ENCODE measurements around the gene IL18R1. TPM values are rescaled to one million over a fixed set of nuclear protein-coding genes. Genes with fewer than 3 reads are reported as not detected.

The IL18R1 gene
- total RNA-seq, 3 donors from 2014 or later (not counting 1 experiment from before 2014, with no cell fraction given) = 42.9 to 58.8 (median 46.7) TPM

DNA sequence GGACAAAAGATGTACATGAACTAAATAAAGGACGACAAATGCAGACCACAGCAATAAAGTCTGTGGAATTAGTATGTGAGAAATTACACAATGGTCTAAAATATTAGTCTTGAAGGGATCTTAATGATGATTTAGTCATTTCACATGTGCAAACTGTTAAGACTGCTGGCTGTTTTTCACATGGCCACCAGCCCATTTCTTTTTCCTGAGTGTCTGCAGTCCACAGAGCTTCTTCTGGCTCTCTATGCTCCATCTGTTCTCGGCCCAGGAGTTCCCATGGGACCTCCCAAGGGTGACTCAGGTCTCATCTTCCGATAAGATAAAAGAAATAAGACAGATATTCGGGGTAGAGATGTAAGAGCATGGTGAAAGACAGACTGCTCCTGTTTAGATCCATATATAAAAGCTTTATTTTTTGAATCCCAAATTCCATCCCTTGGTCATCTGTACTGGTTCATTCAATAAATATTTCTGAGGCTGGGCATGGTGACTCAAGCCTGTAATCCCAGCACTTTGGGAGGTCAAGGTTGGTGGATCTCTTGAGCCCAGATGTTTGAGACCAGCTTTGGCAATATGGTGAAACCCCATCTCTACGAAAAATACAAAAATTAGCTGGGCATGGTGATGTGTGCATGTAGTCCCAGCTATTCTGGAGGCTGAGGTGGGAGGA lies 24.1 kb upstream of the IL18R1 start:
- no peak for DNase-seq
- no peaks in the 10 kb centered on the region for H3K9me3 ChIP-seq (ENCODE audit: control insufficient read depth, insufficient read depth, low read length)
- H3K36me3 ChIP-seq (ENCODE audit: control insufficient read depth, insufficient read depth, low read length) = no peaks in the 10 kb centered on the region
- intact Hi-C loops (cut with micrococcal nuclease) = no loop called here
- ATAC-seq = no peak
- TF ChIP-seq, protein P1, sequence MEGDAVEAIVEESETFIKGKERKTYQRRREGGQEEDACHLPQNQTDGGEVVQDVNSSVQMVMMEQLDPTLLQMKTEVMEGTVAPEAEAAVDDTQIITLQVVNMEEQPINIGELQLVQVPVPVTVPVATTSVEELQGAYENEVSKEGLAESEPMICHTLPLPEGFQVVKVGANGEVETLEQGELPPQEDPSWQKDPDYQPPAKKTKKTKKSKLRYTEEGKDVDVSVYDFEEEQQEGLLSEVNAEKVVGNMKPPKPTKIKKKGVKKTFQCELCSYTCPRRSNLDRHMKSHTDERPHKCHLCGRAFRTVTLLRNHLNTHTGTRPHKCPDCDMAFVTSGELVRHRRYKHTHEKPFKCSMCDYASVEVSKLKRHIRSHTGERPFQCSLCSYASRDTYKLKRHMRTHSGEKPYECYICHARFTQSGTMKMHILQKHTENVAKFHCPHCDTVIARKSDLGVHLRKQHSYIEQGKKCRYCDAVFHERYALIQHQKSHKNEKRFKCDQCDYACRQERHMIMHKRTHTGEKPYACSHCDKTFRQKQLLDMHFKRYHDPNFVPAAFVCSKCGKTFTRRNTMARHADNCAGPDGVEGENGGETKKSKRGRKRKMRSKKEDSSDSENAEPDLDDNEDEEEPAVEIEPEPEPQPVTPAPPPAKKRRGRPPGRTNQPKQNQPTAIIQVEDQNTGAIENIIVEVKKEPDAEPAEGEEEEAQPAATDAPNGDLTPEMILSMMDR (IDR thresholded peaks at IDR 0.05) = no peak
- H3K27me3 ChIP-seq (ENCODE audit: control insufficient read depth, insufficient read depth, low read length) = no peaks in the 10 kb centered on the region
- H3K4me1 ChIP-seq (ENCODE audit: control insufficient read depth, insufficient read depth, low read length) = no peaks in the 10 kb centered on the region
- H3K4me3 ChIP-seq (ENCODE audit: low read length) = no peak overlapping the region
- no peak overlapping the region for H3K27ac ChIP-seq (ENCODE audit: low read length)
- Mint-ChIP-seq H3K9me3 (no peaks in the 10 kb centered on the region), H3K36me3 (no peaks in the 10 kb centered on the region), H3K27ac (no peak overlapping the region), H3K4me3 (no peak overlapping the region), H3K27me3 (ENCODE audit: low read depth in 2 of 2) (peaks cover 16 to 20% of the 10 kb centered on the region in 2 donors), H3K4me1 (no peaks in the 10 kb centered on the region)
- WGBS (ENCODE audit: insufficient coverage) = 94% methylated on average over 5 of the region's 5 CpGs

DNA sequence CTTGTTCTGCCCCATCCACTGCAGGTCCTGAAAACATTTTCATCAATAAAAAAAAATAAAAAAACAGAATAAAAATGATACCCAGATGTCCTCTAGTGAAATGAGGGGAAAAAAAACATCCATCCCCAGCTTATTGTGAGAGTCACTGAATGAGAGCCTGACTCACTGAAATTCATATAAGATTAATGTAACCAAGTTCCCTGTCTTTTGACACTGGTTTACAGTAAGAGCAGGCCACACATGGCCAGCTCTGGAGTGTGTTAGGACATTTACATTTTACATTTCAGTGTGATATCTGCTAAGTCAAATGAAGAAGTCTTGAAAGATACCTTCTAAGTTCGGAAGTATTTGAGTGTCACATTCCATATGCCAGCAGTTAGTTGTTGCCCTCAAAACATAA lies 21.1 kb upstream of the IL18R1 start:
- H3K4me3 ChIP-seq (ENCODE audit: low read length) = no peak overlapping the region
- H3K27me3 Mint-ChIP-seq (ENCODE audit: low read depth in 2 of 2) = peaks cover 16 to 17% of the 10 kb centered on the region in 2 donors
- TF ChIP-seq, protein P1 (IDR thresholded peaks at IDR 0.05) = no peak
- H3K27ac ChIP-seq (ENCODE audit: low read length) = no peak overlapping the region
- H3K27me3 ChIP-seq (ENCODE audit: control insufficient read depth, insufficient read depth, low read length) = no peaks in the 10 kb centered on the region
- no peaks in the 10 kb centered on the region for H3K36me3 ChIP-seq (ENCODE audit: control insufficient read depth, insufficient read depth, low read length)
- no peak overlapping the region for H3K27ac Mint-ChIP-seq
- intact Hi-C loops (cut with micrococcal nuclease) = no loop called here
- ATAC-seq = no peak
- no peaks in the 10 kb centered on the region for H3K9me3 ChIP-seq (ENCODE audit: control insufficient read depth, insufficient read depth, low read length)
- H3K4me1 ChIP-seq (ENCODE audit: control insufficient read depth, insufficient read depth, low read length) = no peaks in the 10 kb centered on the region
- H3K36me3 Mint-ChIP-seq = no peaks in the 10 kb centered on the region
- no peak for DNase-seq
- H3K9me3 Mint-ChIP-seq = no peaks in the 10 kb centered on the region
- WGBS (ENCODE audit: insufficient coverage) = 100% methylated on average over 1 of the region's 1 CpG
- H3K4me3 Mint-ChIP-seq = no peak overlapping the region
- H3K4me1 Mint-ChIP-seq = no peaks in the 10 kb centered on the region

DNA sequence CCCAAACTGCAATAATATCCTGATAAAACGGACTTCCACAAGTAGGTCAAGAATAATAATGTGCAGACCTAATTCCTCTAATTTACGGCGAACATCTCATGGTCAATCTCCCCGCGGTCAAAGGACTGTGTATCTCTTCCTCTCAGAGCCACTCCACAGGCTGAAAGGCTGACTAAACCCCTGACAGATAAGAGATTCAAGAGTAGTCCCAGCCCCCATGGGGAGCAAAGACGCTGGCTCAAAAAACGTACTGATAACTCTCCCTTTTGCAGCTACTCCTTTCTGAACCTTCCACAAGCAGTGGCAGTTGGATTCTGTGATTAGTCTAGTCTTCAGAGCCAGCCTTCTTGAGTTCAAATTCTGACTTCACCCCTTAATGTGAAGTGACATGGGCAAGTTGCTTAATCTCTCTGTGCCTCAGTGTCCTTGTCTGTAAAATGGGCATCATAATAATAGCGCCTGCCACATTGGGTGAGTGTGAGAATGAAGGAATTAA lies 19.7 kb upstream of the IL18R1 start:
- TF ChIP-seq, protein P1 (IDR thresholded peaks at IDR 0.05) = no peak
- Mint-ChIP-seq H3K27ac (no peak overlapping the region), H3K36me3 (no peaks in the 10 kb centered on the region), H3K4me1 (no peaks in the 10 kb centered on the region), H3K9me3 (no peaks in the 10 kb centered on the region), H3K27me3 (ENCODE audit: low read depth in 2 of 2) (peaks cover 16 to 17% of the 10 kb centered on the region in 2 donors), H3K4me3 (no peak overlapping the region)
- Histone ChIP-seq H3K4me1 (ENCODE audit: control insufficient read depth, insufficient read depth, low read length) (no peaks in the 10 kb centered on the region), H3K9me3 (ENCODE audit: control insufficient read depth, insufficient read depth, low read length) (no peaks in the 10 kb centered on the region), H3K27me3 (ENCODE audit: control insufficient read depth, insufficient read depth, low read length) (no peaks in the 10 kb centered on the region), H3K36me3 (ENCODE audit: control insufficient read depth, insufficient read depth, low read length) (no peaks in the 10 kb centered on the region), H3K27ac (ENCODE audit: low read length) (no peak overlapping the region), H3K4me3 (ENCODE audit: low read length) (no peak overlapping the region)
- WGBS (ENCODE audit: insufficient coverage) = 52% methylated on average over 8 of the region's 8 CpGs
- DNase-seq (no peak), ATAC-seq (peak in 2 of 3 donors; percentile 26 to 86)
- intact Hi-C loops (cut with micrococcal nuclease) = no loop called here

DNA sequence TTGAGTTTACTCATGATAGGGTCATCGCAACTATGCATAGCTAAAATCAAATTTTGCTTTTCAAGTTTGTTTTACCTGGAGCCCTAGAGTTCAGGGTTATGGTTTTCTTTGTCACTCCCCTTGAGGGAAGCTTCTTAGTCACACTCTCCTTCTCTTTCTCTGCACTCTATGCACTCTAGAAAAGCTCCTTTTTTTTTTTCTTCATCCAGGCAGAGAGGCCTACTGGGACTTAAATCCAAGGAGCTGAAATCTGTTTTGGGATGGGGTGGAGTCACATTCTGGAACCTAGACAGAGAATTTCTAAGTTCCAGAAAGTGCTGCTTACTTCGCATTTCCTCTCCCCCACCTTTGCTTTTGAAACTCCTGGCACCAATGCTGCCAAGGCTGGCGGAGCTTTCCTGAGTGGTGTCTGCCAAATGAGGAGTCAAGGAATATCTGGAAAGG lies 19.1 kb upstream of the IL18R1 start:
- Histone ChIP-seq H3K9me3 (ENCODE audit: control insufficient read depth, insufficient read depth, low read length) (no peaks in the 10 kb centered on the region), H3K4me3 (ENCODE audit: low read length) (no peak overlapping the region), H3K27me3 (ENCODE audit: control insufficient read depth, insufficient read depth, low read length) (no peaks in the 10 kb centered on the region), H3K4me1 (ENCODE audit: control insufficient read depth, insufficient read depth, low read length) (no peaks in the 10 kb centered on the region), H3K27ac (ENCODE audit: low read length) (no peak overlapping the region), H3K36me3 (ENCODE audit: control insufficient read depth, insufficient read depth, low read length) (no peaks in the 10 kb centered on the region)
- peaks cover 16 to 17% of the 10 kb centered on the region in 2 donors for H3K27me3 Mint-ChIP-seq (ENCODE audit: low read depth in 2 of 2)
- TF ChIP-seq, protein P1 (IDR thresholded peaks at IDR 0.05) = no peak
- no peaks in the 10 kb centered on the region for H3K9me3 Mint-ChIP-seq
- ATAC-seq = no peak
- no peak for DNase-seq
- no peaks in the 10 kb centered on the region for H3K36me3 Mint-ChIP-seq
- WGBS (ENCODE audit: insufficient coverage) = 87% methylated on average over 3 of the region's 3 CpGs
- no peaks in the 10 kb centered on the region for H3K4me1 Mint-ChIP-seq
- no peak overlapping the region for H3K4me3 Mint-ChIP-seq
- intact Hi-C loops (cut with micrococcal nuclease) = no loop called here
- H3K27ac Mint-ChIP-seq = no peak overlapping the region

All from natural killer cell (primary cell).